H1 (cell line): ENCODE data around the gene PLCH2. TPM values are rescaled to one million over a fixed set of nuclear protein-coding genes. Genes with fewer than 3 reads are reported as not detected.

Experiments used
- KDM5A ChIP-seq: fragments of 200-600 bp; IDR thresholded peaks from 2 replicates; pipeline ENCODE4 v1.7.1; 2012; ENCODE audit warnings: mild to moderate bottlenecking, low read length, inconsistent platforms, mixed read lengths
- SIN3A ChIP-seq, 2 experiments: IDR thresholded peaks in 1 of 2; conservative IDR thresholded peaks in 1 of 2; 2 replicates each; pipeline ENCODE4 v1.6.1; 2011 to 2012; ENCODE audit warnings: low read length in 2 of 2, improper control_type of control experiment in 1 of 2, low read depth in 1 of 2, mild to moderate bottlenecking in 1 of 2
- polyA plus RNA-seq, 7 experiments: library from polyadenylated mRNA; depleted of rRNA in 3 of 7; stranded (reverse) in 5 of 7; unstranded in 2 of 7; fragments of >200 nt in 5 of 7; fragments of 200-250 nt in 2 of 7; gene quantifications; 1 replicate in 5 of 7; 2 replicates in 1 of 7; 4 replicates in 1 of 7; pipeline versions ENCODE4 v1.2.1 to v1.2.3, GENCODE V29; 2011 to 2013; ENCODE audit warnings: missing spikeins in 2 of 7, mixed read lengths in 2 of 7
- total RNA-seq: library from RNA; stranded (reverse); fragmentation: NEBNext Ultra II Directional; extraction: Animal tissue kit (Norgen Biotek cat#: 25700); gene quantifications from 2 replicates; pipeline ENCODE4 v1.2.1, GENCODE V29; 2021
- TF ChIP-seq, protein P1 (sequence below): IDR thresholded peaks from 2 replicates; pipeline ENCODE4 v1.6.1; 2012; ENCODE audit warnings: inconsistent platforms

The PLCH2 gene
- total and polyA plus RNA-seq, 2 of the 8 experiments (the other 6 are each of a cell fraction or from before 2014, with no cell fraction given): 0.14 to 0.19 TPM

GRCh38 chr1:2544875-2545640 lies 69.0 kb downstream of the PLCH2 start (continued):
- TF ChIP-seq, protein P1, sequence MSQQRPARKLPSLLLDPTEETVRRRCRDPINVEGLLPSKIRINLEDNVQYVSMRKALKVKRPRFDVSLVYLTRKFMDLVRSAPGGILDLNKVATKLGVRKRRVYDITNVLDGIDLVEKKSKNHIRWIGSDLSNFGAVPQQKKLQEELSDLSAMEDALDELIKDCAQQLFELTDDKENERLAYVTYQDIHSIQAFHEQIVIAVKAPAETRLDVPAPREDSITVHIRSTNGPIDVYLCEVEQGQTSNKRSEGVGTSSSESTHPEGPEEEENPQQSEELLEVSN: no peak
- TF ChIP-seq SIN3A (conservative IDR thresholded peaks at IDR 0.05 in 1 of 2, IDR thresholded peaks at IDR 0.05 in 1 of 2; ENCODE audit: low read depth in 1 of 2, low read length in 2 of 2): no peak
- no peak for TF ChIP-seq KDM5A
